GF-D8 (cell line): ENCODE measurements around the gene SORCS2.

Experiments used
- DNase-seq: peaks from one replicate; lab custom pipeline; 2025; lab: John Stamatoyannopoulos, UW

SORCS2 gene

DNA sequence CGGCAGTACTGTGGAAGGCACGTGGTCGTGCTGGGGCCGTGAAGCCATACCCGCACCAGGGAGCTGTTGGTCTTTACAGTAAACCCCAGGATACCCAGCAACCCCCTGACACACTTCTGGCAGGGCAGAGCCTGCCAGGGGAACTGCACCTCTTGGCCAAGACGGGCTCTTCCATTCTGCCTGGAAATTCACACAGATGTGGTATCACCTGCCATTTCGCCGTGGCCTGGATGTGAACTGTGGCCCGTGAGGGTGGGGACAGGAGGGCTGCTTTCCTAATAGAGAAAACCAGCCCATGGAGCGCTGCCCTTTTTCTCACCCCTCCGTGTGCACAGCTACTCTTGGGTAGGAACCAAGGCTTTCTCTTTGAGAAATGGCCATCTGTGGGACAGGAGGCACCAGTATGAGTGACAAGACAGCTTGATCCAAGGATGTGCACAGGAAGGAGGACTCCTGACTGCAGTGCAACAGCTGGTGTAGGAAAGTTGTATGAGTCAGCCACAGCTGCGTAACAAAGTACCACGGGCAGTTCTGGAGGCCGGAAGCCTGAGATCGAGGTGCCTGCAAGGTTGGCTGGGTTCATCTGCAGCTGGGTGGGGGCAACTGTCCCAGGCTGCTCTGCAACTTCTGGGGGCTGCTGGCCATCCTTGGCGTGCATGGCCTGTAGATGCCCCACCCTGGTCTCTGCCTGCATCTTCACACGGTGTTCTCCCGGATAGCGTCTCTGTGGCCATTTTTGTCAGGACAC, 146.7 kb downstream of the SORCS2 start:
- no peak for DNase-seq

DNA sequence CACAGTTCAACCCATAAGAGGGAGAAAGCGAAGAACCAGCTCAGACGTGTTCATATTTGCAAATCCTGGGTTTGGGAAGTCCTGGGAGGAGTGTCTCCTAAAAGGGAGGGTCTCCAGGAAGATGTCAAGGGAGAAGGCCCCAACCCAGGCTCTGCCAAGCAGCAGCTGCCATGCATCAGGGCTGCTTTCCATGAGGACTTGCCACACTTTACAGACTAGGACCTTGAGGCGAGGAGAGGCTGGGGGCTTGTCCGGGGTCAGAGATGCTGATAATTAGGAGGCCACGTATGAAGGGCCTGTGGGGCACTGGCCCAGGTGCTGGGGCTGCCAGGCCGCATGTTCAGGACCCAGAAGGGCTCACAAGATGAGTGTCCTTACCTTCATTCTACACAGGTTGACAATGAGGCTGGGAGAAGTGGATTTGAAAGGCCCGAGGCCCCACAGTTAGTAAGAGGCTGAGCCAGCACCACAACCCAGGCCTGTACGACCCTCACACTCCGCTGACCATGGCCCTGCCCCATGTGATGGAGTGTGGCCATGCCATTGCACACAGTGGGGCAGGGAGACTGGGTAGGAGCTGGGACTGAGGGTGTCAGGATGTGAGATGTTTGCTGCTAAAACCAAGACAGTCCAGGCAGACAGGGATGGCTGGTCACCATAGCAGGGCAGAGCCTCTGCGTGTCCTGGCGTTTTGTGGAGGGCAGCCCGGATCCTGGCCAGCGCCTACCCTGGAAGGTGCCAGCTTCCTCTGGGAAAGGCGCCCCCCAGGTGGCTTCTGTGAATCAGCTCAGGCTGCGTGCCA, 147.6 kb downstream of the SORCS2 start:
- no peak for DNase-seq

DNA sequence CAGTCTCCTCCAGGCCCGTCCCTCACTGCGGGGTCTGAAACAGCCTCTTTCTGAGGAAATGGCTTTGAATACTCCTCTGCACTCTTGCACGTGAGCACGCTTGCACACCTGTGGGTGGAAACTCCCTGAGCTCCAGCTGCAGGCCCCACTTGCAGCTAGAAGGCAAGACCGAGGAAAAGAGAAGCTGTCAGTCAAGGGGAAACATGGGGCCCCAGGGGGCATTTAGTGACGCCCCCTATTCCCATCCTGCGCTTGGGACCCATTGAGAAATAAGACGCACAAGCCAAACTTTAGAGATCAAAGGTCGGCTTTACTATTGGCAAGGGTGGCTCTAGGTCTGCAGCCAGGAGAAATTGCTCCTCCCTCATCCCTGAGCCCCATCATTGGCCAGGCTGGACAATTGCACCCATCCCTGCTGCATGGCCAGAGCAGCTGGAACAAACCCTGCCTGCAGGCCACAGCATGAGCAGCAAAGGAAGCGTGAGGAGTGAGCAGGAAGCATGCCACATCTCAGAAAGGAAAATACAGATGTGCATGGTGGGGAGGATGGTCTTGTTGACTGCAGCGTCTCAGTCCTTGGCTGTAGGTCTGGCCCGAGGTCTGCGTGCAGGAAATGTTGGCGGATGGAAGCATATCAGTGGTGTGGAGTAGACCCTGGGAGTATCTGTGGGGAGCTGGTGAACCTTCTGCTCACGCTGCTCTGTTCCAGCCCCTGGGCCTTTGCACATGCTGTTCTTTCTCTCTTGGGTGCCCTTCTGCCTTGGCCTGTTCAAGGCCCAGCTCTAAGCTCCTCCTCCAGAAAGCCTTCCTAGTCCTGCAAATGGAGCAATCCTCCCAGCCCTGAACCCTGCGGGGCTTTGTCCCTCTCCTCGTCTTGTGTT, 148.5 kb downstream of the SORCS2 start:
- DNase-seq: no peak

DNA sequence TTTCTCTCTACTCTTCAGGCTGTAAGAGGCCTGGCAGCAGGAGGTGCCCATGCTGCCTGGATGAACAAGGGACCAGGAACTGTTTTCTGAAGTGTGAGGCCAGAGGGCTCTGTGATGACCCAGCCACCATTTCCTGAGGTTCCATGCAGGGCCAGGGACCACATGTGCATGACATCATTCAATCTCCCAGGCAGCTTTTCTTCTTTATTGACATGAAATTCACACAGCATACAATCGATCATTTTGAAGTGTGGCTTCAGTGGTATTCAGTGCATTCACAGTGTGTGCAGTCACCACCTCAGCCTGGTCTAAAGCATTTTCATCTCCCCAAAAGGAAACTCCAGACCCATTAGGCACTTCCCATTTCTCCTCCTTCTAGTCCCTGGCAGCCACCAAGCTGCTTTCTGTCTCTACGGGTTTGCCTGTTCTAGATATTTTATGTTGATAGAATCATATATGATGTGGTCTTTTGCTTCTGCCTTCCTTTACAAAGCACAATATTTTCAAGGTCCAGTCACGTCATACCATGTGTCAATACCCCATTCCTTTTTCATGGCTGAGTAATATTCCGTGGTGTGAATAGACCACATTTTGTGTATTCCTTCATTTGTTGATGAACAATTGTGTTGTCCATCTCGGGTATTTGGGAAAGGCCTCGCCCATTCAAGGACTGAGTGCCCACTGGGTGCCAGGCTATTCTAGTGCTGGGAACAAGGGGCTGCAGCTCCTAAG, 149.3 kb downstream of the SORCS2 start:
- DNase-seq: no peak

DNA sequence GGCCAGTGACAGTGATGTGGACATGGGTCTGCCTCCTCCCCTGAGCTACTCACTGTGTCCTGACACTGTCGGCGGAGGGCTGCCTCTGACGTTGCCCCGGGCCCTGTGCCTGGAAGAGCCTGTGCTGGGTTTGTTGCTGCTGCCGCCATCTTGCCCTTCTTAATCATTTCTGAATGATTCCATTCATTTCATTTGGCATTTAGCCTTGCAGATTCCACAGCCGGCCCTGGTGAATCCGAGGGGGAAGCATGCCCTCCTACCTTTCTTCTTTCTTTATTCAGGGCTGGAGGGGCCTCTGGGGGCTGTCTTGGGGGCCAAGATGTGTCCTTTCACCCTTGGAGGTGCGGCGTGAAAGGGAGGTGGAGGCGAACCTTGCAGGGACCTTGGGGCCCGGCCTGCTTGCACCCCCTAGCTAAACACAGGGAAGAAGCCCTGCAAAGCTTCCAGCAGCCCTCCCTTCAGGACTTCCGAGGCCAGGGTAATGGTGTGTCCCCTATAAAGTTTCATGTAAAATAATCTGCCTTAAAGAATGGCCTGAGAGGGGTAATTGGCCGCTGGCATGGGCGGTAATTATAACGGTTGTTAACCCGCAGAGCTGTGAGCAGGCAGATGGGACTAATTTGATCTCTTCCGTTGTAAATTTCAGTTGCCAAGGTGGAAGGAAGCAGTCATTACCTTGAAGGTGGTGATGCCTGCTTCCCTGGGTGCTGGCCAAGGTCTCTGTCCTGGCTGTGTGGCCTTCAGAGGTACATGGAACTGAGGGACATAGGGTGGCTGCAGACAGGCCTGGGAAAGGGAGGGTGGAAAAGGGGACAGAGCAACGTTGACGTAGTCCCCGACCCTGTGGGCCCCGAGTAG, 150.1 kb downstream of the SORCS2 start:
- no peak for DNase-seq

DNA sequence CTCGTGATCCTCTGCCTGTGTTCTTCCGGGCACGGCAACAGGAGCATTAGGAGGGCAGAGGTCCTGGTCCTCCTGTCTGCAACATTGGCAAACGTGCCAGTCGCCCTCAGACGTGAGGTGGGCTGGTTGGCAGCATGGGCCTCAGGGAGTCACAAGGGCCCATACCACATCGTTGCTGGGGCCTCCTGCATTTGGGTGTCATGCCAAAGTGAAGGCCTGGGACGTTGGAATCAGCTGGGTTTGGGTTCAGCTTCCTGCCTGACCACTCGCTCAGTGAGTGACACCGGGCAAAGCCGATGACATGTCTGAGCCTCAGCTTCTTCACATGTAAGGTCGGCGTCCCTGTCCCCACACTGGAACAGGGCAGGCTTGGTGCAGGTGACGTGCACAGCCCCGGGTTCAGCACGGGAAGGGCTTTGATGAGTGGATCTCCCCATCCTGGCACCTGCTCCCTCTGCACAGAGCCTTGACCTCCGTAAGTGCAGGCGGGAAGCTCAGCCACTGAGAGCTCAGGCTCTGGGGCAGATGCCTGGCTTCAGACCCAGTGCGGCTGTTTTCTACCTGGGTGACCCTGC, 150.8 kb downstream of the SORCS2 start:
- DNase-seq: no peak

DNA sequence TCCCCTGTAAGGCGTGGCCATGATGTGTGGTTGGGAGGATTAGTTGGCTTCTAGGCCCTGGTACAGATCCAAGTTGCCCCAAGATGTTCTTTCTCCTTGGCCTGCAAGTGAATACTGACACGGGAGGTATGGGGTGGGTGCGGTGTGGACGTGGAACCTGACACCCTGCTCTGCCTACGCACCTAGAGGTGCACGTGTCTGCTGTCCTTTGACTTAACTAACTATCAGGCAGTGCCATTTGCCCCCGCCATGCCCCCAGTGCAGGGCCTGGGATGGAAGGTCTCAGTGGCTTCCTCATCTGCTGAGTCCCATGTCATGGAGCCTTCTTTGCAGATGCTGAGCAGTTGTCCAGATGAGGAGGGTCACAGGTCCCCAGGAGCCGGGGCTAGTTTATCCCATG, 151.6 kb downstream of the SORCS2 start:
- no peak for DNase-seq

DNA sequence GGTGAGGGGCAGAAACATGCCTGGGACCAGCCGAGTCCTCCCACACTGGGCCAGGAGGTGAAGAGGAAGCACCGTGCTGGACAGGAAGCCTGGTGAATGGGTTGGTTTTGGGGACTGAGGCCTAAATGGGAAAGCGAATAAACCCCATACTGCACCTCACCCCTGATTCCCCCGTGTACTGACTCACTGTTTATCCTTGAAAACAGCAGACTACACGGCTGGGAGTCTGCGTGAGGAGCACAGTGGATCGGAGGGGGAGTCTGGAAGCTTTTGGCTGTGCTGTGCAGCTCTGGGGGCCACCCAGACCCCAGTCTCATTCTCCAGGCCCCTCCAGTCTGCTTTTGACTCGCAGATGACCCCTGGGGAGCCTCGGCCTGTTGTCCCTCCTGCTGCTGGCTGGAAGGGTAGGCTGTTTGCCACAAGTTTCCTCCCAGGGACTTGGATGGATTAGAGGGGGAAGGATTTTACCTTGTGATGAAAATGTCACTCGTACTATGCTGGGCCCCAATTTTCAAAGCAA, 152.4 kb downstream of the SORCS2 start:
- DNase-seq: no peak

DNA sequence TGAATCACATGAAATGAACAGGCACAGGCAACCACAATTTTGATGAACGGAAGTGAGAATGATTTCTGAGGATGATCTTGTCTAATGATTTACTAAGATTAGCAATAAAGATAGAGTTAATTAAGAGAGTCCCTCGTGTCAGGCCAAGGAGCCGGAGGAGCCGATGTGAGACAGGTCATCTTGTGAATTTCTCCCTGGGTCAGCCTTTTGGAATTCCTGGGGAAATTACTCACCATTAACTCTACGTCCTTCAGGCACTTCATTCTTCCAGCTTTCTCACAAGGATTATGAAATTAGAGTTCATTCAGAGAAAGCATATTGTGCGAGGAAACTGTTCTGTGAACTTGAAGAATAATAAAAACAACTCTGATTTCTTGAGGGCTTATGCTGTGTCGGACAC, 155.6 kb downstream of the SORCS2 start:
- no peak for DNase-seq

DNA sequence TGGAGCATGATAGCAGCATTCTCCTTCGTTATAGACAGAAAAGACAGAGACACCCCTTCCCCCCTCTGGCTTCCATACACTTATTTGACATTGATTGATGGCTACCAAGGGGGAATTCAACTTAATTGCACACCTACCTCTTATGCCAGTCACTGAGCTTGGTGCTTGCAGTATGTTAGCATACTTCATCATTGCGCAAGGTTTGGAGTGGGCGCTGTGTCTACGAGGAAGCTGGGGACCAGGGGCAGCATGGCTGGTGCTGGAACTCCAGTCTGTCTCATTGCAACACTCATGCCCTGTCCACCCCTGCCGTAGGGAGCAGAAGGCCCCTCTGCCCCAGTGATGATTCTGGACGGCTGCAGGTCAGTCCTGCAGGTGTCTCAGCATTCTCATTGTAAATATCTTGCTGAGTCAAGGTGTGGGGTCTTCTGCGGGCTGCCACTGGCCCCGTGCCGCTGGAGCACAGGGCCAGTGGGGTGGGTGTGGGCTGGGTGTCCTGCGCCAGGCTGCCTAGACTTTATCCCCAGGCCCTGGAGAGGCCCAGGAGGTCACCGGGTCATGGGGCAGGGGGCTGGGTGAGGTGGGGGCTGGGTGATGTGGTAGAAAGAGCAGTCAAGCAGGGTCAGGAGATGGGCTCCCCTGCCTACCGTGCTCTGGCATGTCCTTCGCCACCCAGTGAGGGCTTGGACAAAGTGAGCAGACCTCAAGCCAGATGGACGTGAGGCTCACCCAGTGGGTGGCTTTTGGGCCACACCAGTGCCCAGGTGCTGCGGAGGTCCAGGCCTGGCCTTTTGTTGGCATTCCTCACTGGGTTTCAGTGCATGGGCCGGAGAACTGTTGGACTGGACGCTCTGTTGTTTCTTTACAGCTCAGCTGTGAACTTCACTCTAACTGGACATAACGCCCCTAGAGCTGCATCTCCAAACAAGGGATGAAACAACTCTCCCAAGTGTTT, 156.9 kb downstream of the SORCS2 start:
- no peak for DNase-seq

DNA sequence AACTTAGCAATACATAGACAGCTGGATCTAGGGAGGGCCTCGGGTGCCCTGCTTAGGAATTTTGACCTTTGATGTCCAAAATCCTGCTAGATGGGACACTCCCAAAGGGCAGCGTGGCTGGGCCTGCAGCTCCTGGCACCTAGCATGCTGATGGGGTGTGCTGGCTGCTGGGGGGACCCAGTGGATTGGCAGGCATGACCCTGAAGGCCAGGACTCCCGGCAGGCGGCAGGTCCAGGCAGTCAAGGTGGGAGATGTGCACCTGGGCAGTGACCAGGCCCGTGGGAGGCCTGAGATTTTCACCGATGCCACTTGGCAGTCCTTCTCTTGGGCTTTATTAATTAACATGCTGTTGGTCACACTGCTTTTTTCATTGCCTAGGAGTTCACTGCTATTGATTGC, 158.1 kb downstream of the SORCS2 start:
- no peak for DNase-seq

DNA sequence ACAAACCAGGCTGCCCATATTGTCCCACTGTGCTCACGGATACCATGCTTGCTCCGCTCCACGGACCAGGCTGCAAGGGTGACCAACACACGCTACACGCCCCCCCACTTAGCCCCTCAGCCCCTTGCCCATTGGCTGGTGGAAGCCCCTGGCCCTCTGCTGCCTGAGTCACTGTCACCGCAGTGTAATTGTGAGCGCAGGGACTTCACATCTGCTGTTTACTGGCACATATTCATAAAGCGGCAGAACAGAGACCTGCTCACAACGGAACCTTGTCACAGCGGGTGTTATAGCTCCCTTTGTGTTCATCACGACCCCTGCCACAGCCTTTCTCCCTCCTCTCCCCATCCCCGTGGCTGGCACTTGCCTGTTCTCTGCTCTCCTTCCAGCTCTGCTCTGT, 158.7 kb downstream of the SORCS2 start:
- DNase-seq: no peak

DNA sequence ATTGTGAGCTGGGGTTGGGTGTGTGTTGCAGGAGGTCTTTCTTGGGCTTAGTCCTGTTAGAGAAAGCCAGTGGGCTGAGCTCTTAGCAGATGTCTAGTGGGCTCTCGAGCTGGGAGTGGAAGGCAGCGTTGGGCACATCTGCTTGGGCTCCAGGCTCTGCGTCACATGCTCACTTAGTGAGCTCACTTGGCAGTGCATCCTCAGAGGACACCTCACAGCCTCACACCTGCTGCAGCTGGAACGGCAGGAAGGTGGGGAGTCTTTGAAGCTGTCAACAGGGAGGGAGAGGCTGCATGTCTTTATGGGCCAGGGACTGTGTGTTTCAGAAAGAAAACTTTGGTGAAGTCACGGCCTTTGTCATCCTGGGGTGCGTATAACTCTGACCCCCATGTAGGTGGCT, 160.1 kb downstream of the SORCS2 start:
- DNase-seq: no peak

DNA sequence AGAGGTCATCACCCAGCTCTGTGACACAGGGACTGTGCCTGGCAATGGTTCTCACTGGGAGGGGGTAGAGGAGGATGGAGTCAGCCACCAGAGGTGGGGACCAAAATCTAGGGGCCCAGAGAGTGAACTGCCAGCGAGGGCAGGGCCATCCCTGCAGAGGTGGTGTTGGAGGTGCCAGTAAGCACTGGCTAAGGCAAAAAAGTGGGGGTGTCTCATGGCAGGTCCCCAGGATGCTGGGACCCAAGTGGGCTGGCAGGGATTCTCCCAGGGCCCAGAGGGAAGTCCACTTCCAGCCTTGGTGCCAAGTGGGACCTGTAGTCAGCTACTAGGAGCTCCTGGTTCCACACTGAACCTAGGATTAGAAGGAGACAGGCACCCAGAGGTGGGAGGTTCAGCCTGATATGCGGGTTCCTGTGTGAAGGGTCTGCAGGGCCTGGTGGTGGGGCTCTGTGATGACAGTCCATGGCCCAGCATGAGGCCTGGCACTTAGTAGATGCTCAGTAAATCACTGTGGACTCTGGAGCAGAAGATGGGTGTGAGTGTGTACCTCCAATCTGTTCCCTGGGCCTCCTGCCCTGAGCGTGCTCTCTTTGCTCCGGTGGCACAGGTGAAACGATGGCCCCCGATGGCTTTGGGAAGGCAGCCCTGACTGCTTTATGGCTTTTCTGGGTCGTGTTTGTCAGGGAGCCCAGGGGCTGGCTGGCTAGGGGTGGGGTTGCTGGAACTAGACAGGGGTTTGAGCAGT, 160.9 kb downstream of the SORCS2 start:
- no peak for DNase-seq

DNA sequence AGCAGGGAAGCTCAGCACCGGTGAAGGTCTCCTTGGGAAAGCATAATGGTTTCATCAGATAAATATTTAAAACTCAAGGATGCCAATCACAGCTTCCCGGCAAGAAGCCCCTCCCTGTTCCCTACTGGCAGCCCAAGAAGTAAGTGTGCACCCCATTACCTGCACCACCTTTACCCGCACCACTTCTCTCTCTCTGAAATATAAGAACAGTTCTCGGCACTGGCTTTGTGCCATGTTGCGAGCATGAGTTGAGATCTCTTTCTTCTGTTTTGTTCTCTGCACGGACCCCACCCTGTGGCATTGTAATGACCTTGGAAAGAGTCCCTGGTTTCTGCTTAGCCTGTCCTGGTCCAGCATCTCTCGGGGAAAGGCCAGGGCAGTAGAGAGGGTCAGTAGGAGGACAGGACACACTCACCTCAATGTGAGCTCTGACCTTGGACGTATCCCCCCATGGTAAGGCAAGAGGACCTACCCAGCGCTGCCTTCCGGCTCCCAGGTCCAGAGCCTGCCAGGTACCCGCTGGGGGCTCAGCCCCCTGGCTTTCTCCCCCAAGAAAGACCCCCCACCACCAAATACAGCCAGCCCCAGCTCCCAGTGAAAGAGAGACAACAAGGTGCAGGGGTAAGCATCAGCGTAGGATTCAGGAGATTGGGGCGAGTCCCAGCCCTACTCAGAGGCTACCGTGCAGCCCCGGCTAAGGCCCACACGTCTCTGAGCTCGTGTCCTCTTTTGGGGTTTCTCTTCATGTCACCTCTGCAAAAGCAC, 161.7 kb downstream of the SORCS2 start:
- DNase-seq: no peak

DNA sequence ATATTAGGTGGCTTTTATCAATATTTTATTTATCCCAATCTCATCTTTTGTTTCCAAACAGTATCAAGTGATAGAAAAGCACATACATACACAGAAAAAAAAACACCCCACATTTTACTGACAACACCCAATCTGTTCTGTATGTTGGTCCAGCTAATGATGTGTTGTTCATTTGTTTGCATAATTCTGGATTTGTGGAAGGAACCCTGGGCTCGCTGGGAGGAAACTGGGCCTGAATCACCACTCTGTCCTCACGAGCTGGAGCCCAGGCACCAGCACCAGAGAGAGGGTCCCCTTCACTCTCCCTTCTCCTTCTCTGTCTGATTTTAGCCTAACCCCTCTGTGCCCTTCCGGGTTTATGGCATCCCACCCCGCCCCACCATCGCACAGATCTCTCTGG, 162.6 kb downstream of the SORCS2 start:
- DNase-seq: no peak

DNA sequence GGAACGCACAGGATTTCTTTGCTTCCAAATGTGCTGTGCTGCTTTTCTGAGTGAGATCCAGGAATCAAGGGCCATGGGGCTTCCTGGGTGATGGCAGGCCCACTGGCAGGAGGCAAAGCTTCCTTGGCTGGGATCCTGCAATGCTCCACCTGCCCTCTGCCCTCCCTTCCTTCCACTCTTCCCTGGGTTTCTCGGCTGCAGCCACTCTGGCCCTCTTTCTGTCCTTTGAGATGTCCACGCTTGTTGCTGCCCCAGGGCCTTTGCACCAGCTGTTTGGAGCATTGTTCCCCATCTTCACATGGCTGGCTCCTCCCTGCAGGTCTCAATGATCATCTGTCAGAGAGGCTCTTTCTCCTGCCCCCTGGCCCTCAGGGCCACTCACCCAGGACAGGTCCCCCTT, 163.5 kb downstream of the SORCS2 start:
- no peak for DNase-seq
